Activated B cell treated with CpG ODN at 0.5 μM for 24 hours (primary cell): ENCODE measurements around the gene EHMT1. TPM values are rescaled to one million over a fixed set of nuclear protein-coding genes. Genes with fewer than 3 reads are reported as not detected.

Source experiments
- ATAC-seq: fragments of 200-7000 bp; cut with Tn5 transposase; one replicate; pipeline ENCODE4 v1.10.0; 2021; ENCODE audit warnings: low read depth, mild to moderate bottlenecking, moderate library complexity
- CTCF ChIA-PET: fragments of 350-600 bp; sonication (Branson Sonifier 250); formaldehyde crosslinking; loops from one replicate; lab custom pipeline; 2021; ENCODE audit warnings: antibody characterized with exemption; lab: Charles Lee
- POLR2A ChIA-PET: fragments of 350-600 bp; sonication (Branson Sonifier 250); formaldehyde crosslinking; loops from one replicate; lab custom pipeline; 2021; ENCODE audit warnings: antibody characterized with exemption; lab: Charles Lee
- DNase-seq: peaks from one replicate; pipeline ENCODE4 v3.0.0; 2022
- H3K27ac Mint-ChIP-seq: one replicate; pipeline ENCODE4 v1.8.0; 2020; ENCODE audit warnings: mixed read lengths
- H3K27me3 Mint-ChIP-seq: one replicate; pipeline ENCODE4 v1.8.0; 2021; ENCODE audit warnings: mixed read lengths
- H3K36me3 Mint-ChIP-seq: one replicate; pipeline ENCODE4 v1.8.0; 2021; ENCODE audit warnings: low read depth, mixed read lengths
- H3K4me1 Mint-ChIP-seq: one replicate; pipeline ENCODE4 v1.8.0; 2021; ENCODE audit warnings: mixed read lengths
- H3K4me3 Mint-ChIP-seq: one replicate; pipeline ENCODE4 v1.8.0; 2020; ENCODE audit warnings: mild to moderate bottlenecking, mixed read lengths
- H3K9me3 Mint-ChIP-seq: one replicate; pipeline ENCODE4 v1.8.0; 2020; ENCODE audit warnings: mixed read lengths
- intact Hi-C: fragments of 100-400 bp; cut with micrococcal nuclease; formaldehyde crosslinking; loops from one replicate; pipeline ENCODE4 v1.15.1; 2024
- total RNA-seq: library from RNA; stranded (reverse); gene quantifications from 2 replicates; pipeline ENCODE4 v1.2.3, GENCODE V29; 2022
- TF ChIP-seq, protein P1 (sequence below): fragments of 200-600 bp; IDR thresholded peaks from one replicate; pipeline ENCODE4 v1.8.0; 2022; ENCODE audit warnings: antibody characterized with exemption, mild to moderate bottlenecking

Gene EHMT1
- total RNA-seq, 1 donor from 2014 or later: 163 TPM

DNA sequence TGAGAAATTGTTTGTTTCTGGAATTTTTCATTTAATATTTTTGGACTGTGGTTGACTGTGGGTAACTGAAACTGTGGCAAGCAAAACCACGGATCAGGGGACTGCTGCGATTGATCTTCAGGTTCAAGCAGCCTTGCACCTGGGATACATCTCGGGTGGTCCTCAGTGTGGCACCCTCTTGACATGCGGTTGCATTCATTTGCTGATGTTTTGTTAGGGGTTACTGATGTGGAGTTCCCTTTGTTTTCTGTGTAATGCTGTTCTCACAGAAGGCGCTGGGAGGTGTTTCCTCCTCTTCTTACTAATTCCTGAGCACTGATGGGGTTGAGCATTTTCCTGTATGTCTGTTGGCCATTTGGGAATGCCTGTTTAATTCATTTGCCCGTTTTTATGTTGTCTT lies 60.4 kb downstream of the EHMT1 start:
- no peaks in the 10 kb centered on the region for H3K27me3 Mint-ChIP-seq
- intact Hi-C loops: loop anchor here (10.0 kb wide), 1 partner anchor 126 kb away; no protein-coding TSS in a partner anchor
- ChIA-PET POLR2A (interaction anchor here (0.6 to 1.3 kb wide), 3 partner anchors 27 to 82 kb away, joined by 3 to 6 read pairs (median 4); no protein-coding TSS in a partner anchor), CTCF (no interaction called here)
- peak overlapping the region; percentile 50 for H3K4me3 Mint-ChIP-seq
- ATAC-seq (peak; percentile 35), DNase-seq (no peak)
- H3K36me3 Mint-ChIP-seq: peaks cover 7% of the 10 kb centered on the region
- no peaks in the 10 kb centered on the region for H3K9me3 Mint-ChIP-seq
- H3K4me1 Mint-ChIP-seq: peaks cover 72% of the 10 kb centered on the region
- H3K27ac Mint-ChIP-seq: peak overlapping the region; percentile 88
- TF ChIP-seq, protein P1, sequence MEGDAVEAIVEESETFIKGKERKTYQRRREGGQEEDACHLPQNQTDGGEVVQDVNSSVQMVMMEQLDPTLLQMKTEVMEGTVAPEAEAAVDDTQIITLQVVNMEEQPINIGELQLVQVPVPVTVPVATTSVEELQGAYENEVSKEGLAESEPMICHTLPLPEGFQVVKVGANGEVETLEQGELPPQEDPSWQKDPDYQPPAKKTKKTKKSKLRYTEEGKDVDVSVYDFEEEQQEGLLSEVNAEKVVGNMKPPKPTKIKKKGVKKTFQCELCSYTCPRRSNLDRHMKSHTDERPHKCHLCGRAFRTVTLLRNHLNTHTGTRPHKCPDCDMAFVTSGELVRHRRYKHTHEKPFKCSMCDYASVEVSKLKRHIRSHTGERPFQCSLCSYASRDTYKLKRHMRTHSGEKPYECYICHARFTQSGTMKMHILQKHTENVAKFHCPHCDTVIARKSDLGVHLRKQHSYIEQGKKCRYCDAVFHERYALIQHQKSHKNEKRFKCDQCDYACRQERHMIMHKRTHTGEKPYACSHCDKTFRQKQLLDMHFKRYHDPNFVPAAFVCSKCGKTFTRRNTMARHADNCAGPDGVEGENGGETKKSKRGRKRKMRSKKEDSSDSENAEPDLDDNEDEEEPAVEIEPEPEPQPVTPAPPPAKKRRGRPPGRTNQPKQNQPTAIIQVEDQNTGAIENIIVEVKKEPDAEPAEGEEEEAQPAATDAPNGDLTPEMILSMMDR: no peak

DNA sequence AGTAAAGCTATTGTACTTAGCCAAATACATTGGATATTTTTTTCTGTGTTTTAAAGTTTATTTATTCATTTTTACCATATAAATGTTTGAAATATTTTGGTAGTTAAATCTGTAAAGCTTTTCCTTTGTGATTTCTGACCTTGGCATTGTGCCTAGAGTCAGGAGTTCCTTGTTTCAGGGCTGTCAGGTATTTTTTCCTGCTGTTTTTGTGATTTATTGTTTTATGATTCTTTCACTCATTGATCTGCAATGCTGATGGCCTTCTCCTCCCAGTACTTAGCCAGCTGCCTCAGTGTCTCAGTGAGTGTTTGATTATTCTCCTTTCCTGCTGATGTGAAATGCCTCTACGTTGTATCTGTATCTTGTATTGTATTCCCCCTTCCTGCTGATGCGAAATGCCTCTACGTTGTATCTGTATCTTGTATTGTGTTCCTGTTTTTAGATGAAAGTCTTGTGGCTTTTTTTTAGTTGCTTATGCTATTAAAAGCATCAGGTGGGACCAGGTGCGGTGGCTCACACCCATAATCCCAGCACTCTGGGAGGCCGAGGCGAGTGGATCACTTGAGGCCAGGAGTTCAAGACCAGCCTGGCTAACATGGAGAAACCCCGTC lies 61.0 kb downstream of the EHMT1 start:
- POLR2A ChIA-PET: interaction anchor here (0.6 to 1.3 kb wide), 2 partner anchors 27 to 82 kb away, joined by 3 to 6 read pairs; no protein-coding TSS in a partner anchor
- Mint-ChIP-seq H3K4me1 (peaks cover 70% of the 10 kb centered on the region), H3K4me3 (peak overlapping the region; percentile 52)

DNA sequence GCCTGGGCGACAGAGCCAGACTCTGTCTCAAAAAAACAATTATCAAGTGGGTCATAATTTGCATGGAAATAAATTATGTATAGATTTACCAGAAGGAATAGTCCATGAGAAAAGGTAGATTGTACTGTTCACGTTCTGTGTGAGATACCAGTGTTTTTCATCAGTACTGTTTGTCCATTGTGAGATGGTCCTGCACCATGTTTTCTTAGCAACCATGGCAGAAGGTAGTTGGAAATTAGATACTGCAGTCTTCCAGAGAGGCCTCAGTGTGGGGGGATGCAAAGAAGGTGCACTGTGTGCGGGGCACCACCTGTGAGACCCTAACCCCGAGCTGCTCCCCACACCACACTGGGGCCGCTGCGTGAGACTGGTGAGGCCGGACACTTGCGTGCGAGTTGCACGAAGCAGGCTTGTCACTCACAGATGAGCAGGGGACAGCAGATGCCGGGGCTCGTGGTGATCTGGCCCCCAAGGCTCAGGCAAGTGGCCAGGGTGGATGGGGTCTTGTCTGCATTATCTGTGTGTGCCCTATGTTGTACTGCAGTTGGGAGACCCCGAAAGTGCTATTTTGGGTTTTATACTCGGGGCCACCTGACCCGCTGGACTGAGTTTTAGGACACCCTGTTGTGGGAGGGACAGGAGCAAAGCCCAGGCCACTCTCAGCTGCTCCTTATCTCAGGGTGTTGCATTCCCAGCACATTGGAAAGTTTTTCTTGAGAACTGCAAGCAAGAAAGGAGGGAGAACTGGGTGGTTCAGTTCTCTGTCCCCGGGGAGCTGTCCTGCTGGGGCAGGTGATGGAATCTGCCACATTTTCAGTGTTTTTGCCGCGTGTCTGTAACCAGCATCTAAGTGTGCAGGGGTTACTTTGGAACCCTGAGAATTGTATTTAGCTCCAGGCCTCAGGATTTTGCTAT lies 61.9 kb downstream of the EHMT1 start:
- POLR2A ChIA-PET: interaction anchor here (1.0 to 3.0 kb wide), 3 partner anchors 14 to 79 kb away, joined by 3 to 15 read pairs (median 3); no protein-coding TSS in a partner anchor
- peaks cover 74% of the 10 kb centered on the region for H3K4me1 Mint-ChIP-seq
- CTCF ChIA-PET: interaction anchor here (0.6 to 2.0 kb wide), 3 partner anchors 8 to 15 kb away, joined by 3 to 11 read pairs (median 3); no protein-coding TSS in a partner anchor
- peak overlapping the region; percentile 88 for H3K27ac Mint-ChIP-seq
- H3K36me3 Mint-ChIP-seq: peaks cover 15% of the 10 kb centered on the region
- intact Hi-C loops: no loop called here
- ATAC-seq (no peak), DNase-seq (no peak)
- no peaks in the 10 kb centered on the region for H3K9me3 Mint-ChIP-seq
- no peaks in the 10 kb centered on the region for H3K27me3 Mint-ChIP-seq
- TF ChIP-seq, protein P1: no peak
- H3K4me3 Mint-ChIP-seq: no peak overlapping the region

More for the DNA sequence above, 61.0 kb downstream of the EHMT1 start:
- peaks cover 9% of the 10 kb centered on the region for H3K36me3 Mint-ChIP-seq
- intact Hi-C loops: loop anchor here (10.0 kb wide), 1 partner anchor 125 kb away; no protein-coding TSS in a partner anchor
- CTCF ChIA-PET: interaction anchor here (0.6 kb wide), 1 partner anchor 9 kb away, joined by 3 read pairs; no protein-coding TSS in a partner anchor
- H3K27ac Mint-ChIP-seq: peak overlapping the region; percentile 88
- H3K9me3 Mint-ChIP-seq: no peaks in the 10 kb centered on the region
- TF ChIP-seq, protein P1: no peak
- H3K27me3 Mint-ChIP-seq: no peaks in the 10 kb centered on the region
- ATAC-seq: no peak
- no peak for DNase-seq

DNA sequence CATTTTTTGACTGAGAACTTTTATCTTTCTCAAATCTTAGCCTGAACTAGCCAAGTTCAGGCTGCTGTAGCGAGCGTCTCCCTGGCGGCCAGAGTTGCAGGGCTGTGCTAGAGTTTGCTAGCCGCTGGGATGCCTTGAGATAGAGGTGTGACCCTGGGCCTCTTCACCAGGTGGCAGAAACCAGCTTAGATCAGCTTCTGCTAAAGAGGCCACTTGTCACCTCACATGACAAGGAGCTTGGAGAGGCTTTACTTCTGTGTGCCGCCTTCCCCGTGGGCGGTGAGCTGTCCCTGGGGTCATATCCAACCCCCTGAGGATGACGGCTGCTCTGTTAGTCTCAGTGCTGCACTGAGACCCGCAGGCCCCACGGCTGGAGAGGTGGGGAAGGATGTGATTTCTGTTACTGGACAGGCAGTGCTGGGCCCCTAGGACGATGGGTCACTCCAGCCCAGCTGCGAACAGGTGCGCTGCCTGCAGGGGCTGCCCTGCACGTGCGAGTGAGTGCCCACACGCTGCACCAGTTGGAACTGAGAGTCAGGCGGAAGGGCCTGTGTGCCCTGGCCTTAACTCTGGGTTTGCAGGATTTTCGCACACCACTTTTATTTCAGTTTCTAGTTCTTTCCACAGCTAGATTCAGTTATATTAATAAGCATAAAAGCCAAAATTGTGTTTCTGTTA lies 63.8 kb downstream of the EHMT1 start:
- ATAC-seq (peak; percentile 83), DNase-seq (no peak)
- Mint-ChIP-seq H3K36me3 (peaks cover 23% of the 10 kb centered on the region), H3K4me1 (peaks cover 74% of the 10 kb centered on the region), H3K4me3 (no peak overlapping the region), H3K27me3 (no peaks in the 10 kb centered on the region), H3K27ac (peak overlapping the region; percentile 66), H3K9me3 (no peaks in the 10 kb centered on the region)
- ChIA-PET CTCF (interaction anchor here (1.1 to 2.0 kb wide), 4 partner anchors 10 to 63 kb away, joined by 3 to 11 read pairs (median 4); no protein-coding TSS in a partner anchor), POLR2A (interaction anchor here (0.5 to 3.0 kb wide), 4 partner anchors 26 to 80 kb away, joined by 3 to 15 read pairs (median 3); no protein-coding TSS in a partner anchor)
- TF ChIP-seq, protein P1: no peak
- intact Hi-C loops: loop anchor here (1.0 to 2.0 kb wide), 2 partner anchors 10 to 32 kb away; no protein-coding TSS in a partner anchor
